K562 (cell line): ENCODE data around the gene CSNK1D. TPM values are rescaled to one million over a fixed set of nuclear protein-coding genes. Genes with fewer than 3 reads are reported as not detected.

Source experiments
- ATAC-seq: fragments of 200-7000 bp; cut with Tn5 transposase; 3 replicates; pipeline ENCODE4 v1.9.1; 2020; ENCODE audit warnings: moderate library complexity
- BruUV-seq: library from RNA; stranded (reverse); fragments of 400-500 nt; replicated peaks from 2 replicates; lab custom pipeline; 2021; lab: Mats Ljungman, UMichigan
- CTCF ChIA-PET: fragments of 300-600 bp; formaldehyde crosslinking; extraction: SDS; loops from one replicate; lab custom pipeline; 2021; ENCODE audit warnings: low intra/inter-chr PET ratio; lab: Yijun Ruan, JAX
- POLR2A ChIA-PET: fragments of 300-600, 350-650 bp; sonication (Branson Sonifier 250); formaldehyde crosslinking; extraction: SDS; loops from one replicate; lab custom pipeline; 2021; ENCODE audit warnings: antibody characterized with exemption, inconsistent platforms; lab: Yijun Ruan, JAX
- DNase-seq, 4 experiments: peaks; one replicate each; pipeline versions ENCODE4 v3.0.0 to v3.0.0-alpha.2; 2011 to 2018; ENCODE audit warnings: low spot score in 3 of 4, mixed read lengths in 3 of 4; ENCODE audit errors: extremely low read depth in 1 of 4
- FAIRE-seq: peaks from 2 replicates; lab custom pipeline; 2011; peaks lifted over from hg19 to GRCh38; lab: Jason Lieb, UNC
- H2AFZ ChIP-seq: 2 replicates; pipeline ENCODE4 v1.6.0; 2011; ENCODE audit warnings: low read depth, low read length, control low read depth, inconsistent platforms
- H3K27ac ChIP-seq: fragments of 200-600 bp; 3 replicates; pipeline ENCODE4 v1.8.0; 2011; ENCODE audit warnings: low read depth, mild to moderate bottlenecking, control low read depth, inconsistent platforms, low read length, moderate library complexity, mixed read lengths; ENCODE audit errors: extremely low read depth
- H3K27me3 ChIP-seq, 2 experiments: fragments of 300-600 bp in 1 of 2; 2 replicates in 1 of 2; 3 replicates in 1 of 2; pipeline versions ENCODE4 v1.6.0 to v1.8.0; 2011; ENCODE audit warnings: inconsistent platforms in 2 of 2, low read length in 2 of 2, mild to moderate bottlenecking in 1 of 2, mixed read lengths in 1 of 2, moderate library complexity in 1 of 2; ENCODE audit not compliant: control insufficient read depth in 2 of 2, insufficient read depth in 2 of 2
- H3K36me3 ChIP-seq: fragments of 300-600 bp; 3 replicates; pipeline ENCODE4 v1.8.0; 2011; ENCODE audit warnings: mild to moderate bottlenecking, low read length, inconsistent platforms; ENCODE audit not compliant: control insufficient read depth, insufficient read depth
- H3K4me1 ChIP-seq, 2 experiments: fragments of 200-600 bp in 1 of 2; replicated peaks in 1 of 2; 2 replicates in 1 of 2; 3 replicates in 1 of 2; pipeline versions ENCODE4 v1.5.1 to v1.8.0; 2011; ENCODE audit warnings: inconsistent platforms in 2 of 2, low read length in 2 of 2, mild to moderate bottlenecking in 1 of 2, mixed read lengths in 1 of 2, moderate library complexity in 1 of 2; ENCODE audit not compliant: control insufficient read depth in 2 of 2, insufficient read depth in 2 of 2
- H3K4me2 ChIP-seq: 2 replicates; pipeline ENCODE4 v1.6.1; 2011; ENCODE audit warnings: low read length, control low read depth, inconsistent platforms, mixed read lengths; ENCODE audit not compliant: insufficient read depth
- H3K4me3 ChIP-seq: fragments of 200-600 bp; sonication (generic), shearing (Covaris generic); 2 replicates; pipeline ENCODE4 v1.5.1; 2016; ENCODE audit warnings: control low read depth, inconsistent platforms
- H3K79me2 ChIP-seq: fragments of 200-600 bp; 3 replicates; pipeline ENCODE4 v1.8.0; 2011; ENCODE audit warnings: low read length, inconsistent platforms; ENCODE audit not compliant: control insufficient read depth, insufficient read depth
- H3K9ac ChIP-seq, 2 experiments: 2 replicates each; pipeline versions ENCODE4 v1.6.0 to v1.6.1; 2011; ENCODE audit warnings: low read depth in 2 of 2, low read length in 2 of 2, control low read depth in 1 of 2, inconsistent platforms in 1 of 2, mild to moderate bottlenecking in 1 of 2, mixed read lengths in 1 of 2; ENCODE audit not compliant: insufficient read depth in 1 of 2
- H3K9me1 ChIP-seq: one replicate; pipeline ENCODE4 v1.6.0; 2011; ENCODE audit warnings: inconsistent platforms, mild to moderate bottlenecking, low read length, moderate library complexity; ENCODE audit not compliant: control insufficient read depth, insufficient read depth
- H3K9me3 ChIP-seq: replicated peaks from 2 replicates; pipeline ENCODE4 v1.5.1; 2011; ENCODE audit warnings: low read depth, low read length, inconsistent platforms; ENCODE audit not compliant: control insufficient read depth, insufficient read depth
- H4K20me1 ChIP-seq: replicated peaks from 2 replicates; pipeline ENCODE4 v1.6.1; 2011; ENCODE audit warnings: low read length, inconsistent platforms, mixed read lengths; ENCODE audit not compliant: control insufficient read depth, insufficient read depth
- BRF1 ChIP-seq: IDR thresholded peaks from 3 replicates; pipeline ENCODE4 v1.6.1; 2011; ENCODE audit warnings: borderline replicate concordance, mild to moderate bottlenecking; ENCODE audit not compliant: insufficient read length; ENCODE audit errors: extremely low read depth
- DNMT1 ChIP-seq: fragments of 450-650 bp; IDR thresholded peaks from 2 replicates; pipeline ENCODE4 v1.6.1; 2016; ENCODE audit warnings: antibody characterized with exemption, mild to moderate bottlenecking
- EGR1 ChIP-seq: fragments of 450-650 bp; conservative IDR thresholded peaks from 2 replicates; pipeline ENCODE4 v1.6.1; 2017; ENCODE audit warnings: mild to moderate bottlenecking
- ELF2 ChIP-seq: fragments of 250-450 bp; sonication (Bioruptor Pico); IDR thresholded peaks from 2 replicates; pipeline ENCODE4 v1.5.0; 2021; ENCODE audit warnings: mild to moderate bottlenecking
- HDAC1 ChIP-seq, 2 experiments: fragments of 450-650 bp; IDR thresholded peaks; 2 replicates each; pipeline ENCODE4 v1.6.1; 2016 to 2017; ENCODE audit warnings: inconsistent platforms in 1 of 2, mild to moderate bottlenecking in 1 of 2, moderate library complexity in 1 of 2
- IRF2 ChIP-seq: sonication (generic); formaldehyde crosslinking; IDR thresholded peaks from 2 replicates; pipeline ENCODE4 v1.8.1; 2022; ENCODE audit warnings: mild to moderate bottlenecking, missing genetic modification reagents
- NFIC ChIP-seq: fragments of 450-650 bp; IDR thresholded peaks from 2 replicates; pipeline ENCODE4 v1.6.1; 2017; ENCODE audit warnings: mild to moderate bottlenecking, inconsistent platforms
- PYGO2 ChIP-seq: fragments of 450-650 bp; IDR thresholded peaks from 2 replicates; pipeline ENCODE4 v1.6.1; 2016; ENCODE audit warnings: mild to moderate bottlenecking, missing genetic modification characterization, moderate library complexity, missing compliant biosample characterization
- RBM39 ChIP-seq: fragments of 200-400 bp; formaldehyde crosslinking; optimal IDR thresholded peaks from 2 replicates; pipeline ENCODE3; 2018; ENCODE audit warnings: low read depth, low read length
- SREBF2 ChIP-seq: sonication (generic); formaldehyde crosslinking; IDR thresholded peaks from 2 replicates; pipeline ENCODE4 v1.4.0; 2020; ENCODE audit warnings: mild to moderate bottlenecking, missing genetic modification reagents
- TARDBP ChIP-seq: fragments of 450-650 bp; IDR thresholded peaks from 2 replicates; pipeline ENCODE4 v1.6.1; 2016
- ZNF316 ChIP-seq: fragments of 450-650 bp; IDR thresholded peaks from 2 replicates; pipeline ENCODE4 v1.6.1; 2016
- ZNF347 ChIP-seq: fragments of 450-650 bp; formaldehyde crosslinking; IDR thresholded peaks from 2 replicates; pipeline ENCODE4 v1.4.0; 2020; ENCODE audit warnings: low read depth, mild to moderate bottlenecking, moderate library complexity
- WGBS: fragments of 100-300 bp; shearing (Covaris generic); methylation state at CpG from one replicate; pipeline ENCODE4 v1.1.6; 2016; ENCODE audit warnings: low coverage, mixed read lengths; ENCODE audit not compliant: insufficient coverage; ENCODE audit errors: missing lambda C conversion rate; 5-methylcytosine and 5-hydroxymethylcytosine counted together
- in situ Hi-C: fragments of 300-500 bp; cut with MboI; formaldehyde crosslinking; loops from 4 replicates; pipeline ENCODE4 v1.15.0; 2018; ENCODE audit warnings: inconsistent platforms, mixed read lengths
- intact Hi-C: fragments of 100-400 bp; cut with micrococcal nuclease; formaldehyde crosslinking; loops from 2 replicates; pipeline ENCODE4 v1.14.2; 2022
- polyA plus RNA-seq, 8 experiments: library from polyadenylated mRNA; depleted of rRNA in 4 of 8; stranded (reverse) in 5 of 8; unstranded in 3 of 8; fragments of >200 nt; fragmentation: Nextera tagmentation in 2 of 8; fragmentation: Illumina TruSeq in 1 of 8; extraction: Ambion mirVana in 2 of 8; extraction: Trizol in 1 of 8; gene quantifications; 2 replicates each; pipeline versions ENCODE4 v1.2.1 to v1.2.3, GENCODE V29; 2011 to 2014; ENCODE audit warnings: inconsistent platforms in 1 of 8, missing spikeins in 1 of 8
- total RNA-seq, 7 experiments: library from RNA; depleted of rRNA in 6 of 7; stranded (reverse); fragments of >200 nt in 6 of 7; fragmentation: Illumina TruSeq in 2 of 7; extraction: Trizol in 2 of 7; gene quantifications; 2 replicates each; pipeline versions ENCODE4 v1.2.1 to v1.2.3, GENCODE V29; 2011 to 2021; ENCODE audit warnings: low replicate concordance in 1 of 7
- TF ChIP-seq, protein P1 (sequence below): sonication (generic); formaldehyde crosslinking; IDR thresholded peaks from 2 replicates; pipeline ENCODE4 v1.8.1; 2023; ENCODE audit warnings: mild to moderate bottlenecking, missing genetic modification reagents
- TF ChIP-seq, protein P2 (sequence below): sonication (generic); formaldehyde crosslinking; IDR thresholded peaks from 2 replicates; pipeline ENCODE4 v1.8.1; 2023; ENCODE audit warnings: mild to moderate bottlenecking, missing genetic modification reagents, moderate library complexity
- TF ChIP-seq, protein P3 (sequence below): fragments of 450-650 bp; IDR thresholded peaks from 2 replicates; pipeline ENCODE4 v1.6.1; 2016
- TF ChIP-seq, protein P4 (sequence below): fragments of 450-650 bp; formaldehyde crosslinking; IDR thresholded peaks from 2 replicates; pipeline ENCODE4 v1.4.0; 2020; ENCODE audit warnings: mild to moderate bottlenecking, moderate library complexity

The CSNK1D gene
- total and polyA plus RNA-seq, 9 of the 15 experiments (the other 6 are each of a cell fraction or from before 2014, with no cell fraction given) = 6.5 to 133 (median 41.3) TPM

DNA sequence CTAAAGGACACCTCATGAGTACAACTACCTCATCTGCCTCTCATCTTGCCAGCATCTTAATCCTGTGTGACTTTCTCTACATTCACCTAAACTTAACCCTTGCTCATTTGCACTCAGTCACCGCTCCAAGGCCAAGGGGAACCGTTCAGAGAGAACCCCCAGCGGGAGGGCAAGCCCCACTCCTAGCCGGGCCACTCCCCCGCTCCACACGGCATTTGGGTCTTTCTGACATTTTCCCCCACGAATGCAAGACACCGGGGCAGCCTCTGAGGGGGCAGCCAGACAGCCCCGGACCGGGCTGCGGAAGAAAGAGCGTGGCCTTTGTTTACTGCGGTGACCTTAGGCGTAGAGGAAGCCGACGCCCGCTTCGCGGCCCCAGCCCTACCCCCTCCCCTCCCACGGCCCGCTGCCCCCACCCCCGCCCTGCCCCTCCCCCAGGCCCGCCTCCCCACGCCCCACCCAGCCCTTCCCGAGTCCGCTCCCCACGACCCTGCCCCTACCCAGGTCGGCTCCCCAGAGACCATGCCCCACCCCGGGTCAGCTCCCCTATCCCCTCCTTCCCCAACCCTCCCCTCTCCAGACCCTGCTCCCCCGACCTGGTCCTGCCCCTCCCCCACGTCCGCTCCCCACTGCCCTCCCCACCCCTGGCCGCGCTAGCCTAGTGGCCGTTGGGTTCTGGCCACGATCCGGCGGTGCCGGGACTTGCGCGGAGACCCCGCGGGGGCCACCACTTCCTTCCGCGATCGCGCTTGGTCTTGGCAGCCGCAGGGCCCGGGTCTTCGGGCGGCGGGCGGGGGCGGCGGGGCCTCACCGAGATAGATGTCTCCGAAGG is 789 bp downstream of the CSNK1D start:
- in situ Hi-C loops (no loop called here), intact Hi-C loops (no loop called here)
- no peaks in the 10 kb centered on the region for H3K9me3 ChIP-seq
- peaks cover 45% of the 10 kb centered on the region for H4K20me1 ChIP-seq
- BruUV-seq = TSS peak; percentile 42
- CTCF ChIA-PET = no interaction called here
- peaks cover 58% of the 10 kb centered on the region for H3K79me2 ChIP-seq
- peaks cover 15% of the 10 kb centered on the region for H3K9me1 ChIP-seq
- H3K4me1 ChIP-seq = peaks cover 42 to 75% of the 10 kb centered on the region in 2 experiments
- peak; percentile 70 to 93 (median 90) for DNase-seq
- no peaks in the 10 kb centered on the region for H3K27me3 ChIP-seq
- H3K27ac ChIP-seq = peak overlapping the region; percentile 98
- peak overlapping the region; percentile 96 for H3K4me3 ChIP-seq
- POLR2A ChIA-PET = interaction anchor here (1.3 to 5.6 kb wide), 5 partner anchors 8 to 19 kb away, joined by 4 to 37 read pairs (median 5); no protein-coding TSS in a partner anchor
- H3K9ac ChIP-seq = peak overlapping the region; percentile 84 to 97
- peak overlapping the region; percentile 87 for H3K4me2 ChIP-seq
- H3K36me3 ChIP-seq = peaks cover 48% of the 10 kb centered on the region
- no peak for FAIRE-seq
- WGBS = under 1% methylated on average over 19 of the region's 57 CpGs
- H2AFZ ChIP-seq = no peak overlapping the region; the same call in 1 of the 2 replicates
- peak; percentile 72 for ATAC-seq
- TF ChIP-seq PYGO2 (tag) = no peak
- no peak for TF ChIP-seq ZNF316
- TF ChIP-seq ELF2 (CRISPR knock-in tag) = no peak
- TF ChIP-seq NFIC = no peak
- no peak for TF ChIP-seq DNMT1
- TF ChIP-seq BRF1 = no peak
- TF ChIP-seq SREBF2 (CRISPR knock-in tag) = no peak
- TF ChIP-seq RBM39 = no peak
- TF ChIP-seq, protein P1, sequence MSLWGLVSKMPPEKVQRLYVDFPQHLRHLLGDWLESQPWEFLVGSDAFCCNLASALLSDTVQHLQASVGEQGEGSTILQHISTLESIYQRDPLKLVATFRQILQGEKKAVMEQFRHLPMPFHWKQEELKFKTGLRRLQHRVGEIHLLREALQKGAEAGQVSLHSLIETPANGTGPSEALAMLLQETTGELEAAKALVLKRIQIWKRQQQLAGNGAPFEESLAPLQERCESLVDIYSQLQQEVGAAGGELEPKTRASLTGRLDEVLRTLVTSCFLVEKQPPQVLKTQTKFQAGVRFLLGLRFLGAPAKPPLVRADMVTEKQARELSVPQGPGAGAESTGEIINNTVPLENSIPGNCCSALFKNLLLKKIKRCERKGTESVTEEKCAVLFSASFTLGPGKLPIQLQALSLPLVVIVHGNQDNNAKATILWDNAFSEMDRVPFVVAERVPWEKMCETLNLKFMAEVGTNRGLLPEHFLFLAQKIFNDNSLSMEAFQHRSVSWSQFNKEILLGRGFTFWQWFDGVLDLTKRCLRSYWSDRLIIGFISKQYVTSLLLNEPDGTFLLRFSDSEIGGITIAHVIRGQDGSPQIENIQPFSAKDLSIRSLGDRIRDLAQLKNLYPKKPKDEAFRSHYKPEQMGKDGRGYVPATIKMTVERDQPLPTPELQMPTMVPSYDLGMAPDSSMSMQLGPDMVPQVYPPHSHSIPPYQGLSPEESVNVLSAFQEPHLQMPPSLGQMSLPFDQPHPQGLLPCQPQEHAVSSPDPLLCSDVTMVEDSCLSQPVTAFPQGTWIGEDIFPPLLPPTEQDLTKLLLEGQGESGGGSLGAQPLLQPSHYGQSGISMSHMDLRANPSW (CRISPR knock-in tag) = no peak
- TF ChIP-seq TARDBP = no peak
- TF ChIP-seq IRF2 (CRISPR knock-in tag) = no peak
- TF ChIP-seq HDAC1 (IDR thresholded peaks at IDR 0.05) = peak in 1 of 2 experiments; percentile 71; a peak in 2 of 4 replicates
- TF ChIP-seq ZNF347 (CRISPR knock-in tag) = no peak
- TF ChIP-seq, protein P2, sequence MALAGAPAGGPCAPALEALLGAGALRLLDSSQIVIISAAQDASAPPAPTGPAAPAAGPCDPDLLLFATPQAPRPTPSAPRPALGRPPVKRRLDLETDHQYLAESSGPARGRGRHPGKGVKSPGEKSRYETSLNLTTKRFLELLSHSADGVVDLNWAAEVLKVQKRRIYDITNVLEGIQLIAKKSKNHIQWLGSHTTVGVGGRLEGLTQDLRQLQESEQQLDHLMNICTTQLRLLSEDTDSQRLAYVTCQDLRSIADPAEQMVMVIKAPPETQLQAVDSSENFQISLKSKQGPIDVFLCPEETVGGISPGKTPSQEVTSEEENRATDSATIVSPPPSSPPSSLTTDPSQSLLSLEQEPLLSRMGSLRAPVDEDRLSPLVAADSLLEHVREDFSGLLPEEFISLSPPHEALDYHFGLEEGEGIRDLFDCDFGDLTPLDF (CRISPR knock-in tag) = no peak
- TF ChIP-seq EGR1 = peak; percentile 59
- TF ChIP-seq, protein P3, sequence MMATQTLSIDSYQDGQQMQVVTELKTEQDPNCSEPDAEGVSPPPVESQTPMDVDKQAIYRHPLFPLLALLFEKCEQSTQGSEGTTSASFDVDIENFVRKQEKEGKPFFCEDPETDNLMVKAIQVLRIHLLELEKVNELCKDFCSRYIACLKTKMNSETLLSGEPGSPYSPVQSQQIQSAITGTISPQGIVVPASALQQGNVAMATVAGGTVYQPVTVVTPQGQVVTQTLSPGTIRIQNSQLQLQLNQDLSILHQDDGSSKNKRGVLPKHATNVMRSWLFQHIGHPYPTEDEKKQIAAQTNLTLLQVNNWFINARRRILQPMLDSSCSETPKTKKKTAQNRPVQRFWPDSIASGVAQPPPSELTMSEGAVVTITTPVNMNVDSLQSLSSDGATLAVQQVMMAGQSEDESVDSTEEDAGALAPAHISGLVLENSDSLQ = no peak
- TF ChIP-seq, protein P4, sequence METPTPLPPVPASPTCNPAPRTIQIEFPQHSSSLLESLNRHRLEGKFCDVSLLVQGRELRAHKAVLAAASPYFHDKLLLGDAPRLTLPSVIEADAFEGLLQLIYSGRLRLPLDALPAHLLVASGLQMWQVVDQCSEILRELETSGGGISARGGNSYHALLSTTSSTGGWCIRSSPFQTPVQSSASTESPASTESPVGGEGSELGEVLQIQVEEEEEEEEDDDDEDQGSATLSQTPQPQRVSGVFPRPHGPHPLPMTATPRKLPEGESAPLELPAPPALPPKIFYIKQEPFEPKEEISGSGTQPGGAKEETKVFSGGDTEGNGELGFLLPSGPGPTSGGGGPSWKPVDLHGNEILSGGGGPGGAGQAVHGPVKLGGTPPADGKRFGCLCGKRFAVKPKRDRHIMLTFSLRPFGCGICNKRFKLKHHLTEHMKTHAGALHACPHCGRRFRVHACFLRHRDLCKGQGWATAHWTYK = peak; percentile 66; the same call in 1 of the 2 replicates
